Calu3 (cell line): ENCODE measurements around the gene MTFMT. TPM values are rescaled to one million over a fixed set of nuclear protein-coding genes. Genes with fewer than 3 reads are reported as not detected.
A peak's percentile ranks its signal among the peaks of the same experiment; 100 is the strongest.

Source experiments
- BruUV-seq: library from RNA; stranded (reverse); fragments of 400-500 nt; replicated peaks from 2 replicates; lab custom pipeline; 2021; lab: Mats Ljungman, UMichigan
- CTCF ChIA-PET: fragments of 300-600 bp; sonication (Branson Sonifier 250); formaldehyde crosslinking; loops from one replicate; lab custom pipeline; 2022; ENCODE audit warnings: antibody characterized with exemption; lab: Charles Lee
- DNase-seq: peaks from one replicate; pipeline ENCODE4 v3.0.0; 2022
- H3K27ac Mint-ChIP-seq: one replicate; pipeline ENCODE4 v1.8.0; 2022; ENCODE audit warnings: mixed read lengths; ENCODE audit not compliant: unreplicated experiment
- H3K27me3 Mint-ChIP-seq: one replicate; pipeline ENCODE4 v1.8.0; 2022; ENCODE audit warnings: mixed read lengths; ENCODE audit not compliant: unreplicated experiment
- H3K36me3 Mint-ChIP-seq: one replicate; pipeline ENCODE4 v1.8.0; 2022; ENCODE audit warnings: mild to moderate bottlenecking, moderate library complexity, mixed read lengths; ENCODE audit not compliant: insufficient read depth, unreplicated experiment
- H3K4me1 Mint-ChIP-seq: one replicate; pipeline ENCODE4 v1.8.0; 2022; ENCODE audit warnings: mild to moderate bottlenecking, low read depth, mixed read lengths; ENCODE audit not compliant: unreplicated experiment
- H3K4me3 Mint-ChIP-seq: one replicate; pipeline ENCODE4 v1.8.0; 2022; ENCODE audit warnings: mild to moderate bottlenecking, low read depth, moderate library complexity, mixed read lengths; ENCODE audit not compliant: unreplicated experiment
- H3K9me3 Mint-ChIP-seq: one replicate; pipeline ENCODE4 v1.8.0; 2022; ENCODE audit warnings: low read depth, mixed read lengths; ENCODE audit not compliant: unreplicated experiment
- CTCF ChIP-seq: fragments of 200-600 bp; IDR thresholded peaks from one replicate; pipeline ENCODE4 v1.8.0; 2022; ENCODE audit warnings: antibody characterized with exemption; ENCODE audit not compliant: unreplicated experiment
- intact Hi-C: fragments of 100-400 bp; cut with micrococcal nuclease; formaldehyde crosslinking; loops from one replicate; pipeline ENCODE4 v1.10.0; 2022; ENCODE audit not compliant: unreplicated experiment
- total RNA-seq: library from RNA; stranded (reverse); gene quantifications from 2 replicates; pipeline ENCODE4 v1.2.3, GENCODE V29; 2022

Gene MTFMT
- total RNA-seq, 1 experiment from 2014 or later, result 18.9 TPM

DNA sequence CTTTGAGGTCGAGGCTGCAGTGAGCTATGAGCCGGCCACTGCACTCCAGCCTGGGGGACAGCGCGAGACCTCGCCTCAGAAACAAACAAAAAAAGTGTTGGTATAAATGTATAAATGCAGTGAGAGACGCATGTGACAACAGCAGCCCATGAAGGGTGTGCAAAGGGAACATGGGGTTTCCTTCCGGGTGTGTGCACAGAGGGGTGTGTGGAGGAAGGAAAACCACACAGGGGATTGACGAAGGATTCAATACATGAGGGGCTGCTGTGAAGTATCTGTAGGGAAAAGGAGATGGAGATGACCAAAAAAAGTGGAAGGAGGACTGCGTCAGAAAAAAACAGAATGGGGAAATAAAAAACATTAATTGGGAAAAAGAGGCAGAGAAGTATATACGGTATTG is 1.1 kb downstream of the MTFMT start:
- Mint-ChIP-seq H3K9me3 (no peaks in the 10 kb centered on the region), H3K27me3 (peaks cover 13% of the 10 kb centered on the region), H3K4me1 (peaks cover 16% of the 10 kb centered on the region), H3K4me3 (peak overlapping the region; percentile 79), H3K27ac (peak overlapping the region; percentile 57), H3K36me3 (peaks cover 32% of the 10 kb centered on the region)
- intact Hi-C loops, result no loop called here
- no peak for TF ChIP-seq CTCF
- BruUV-seq, result TSS peak; percentile 29
- no peak for DNase-seq
- CTCF ChIA-PET, result no interaction called here

DNA sequence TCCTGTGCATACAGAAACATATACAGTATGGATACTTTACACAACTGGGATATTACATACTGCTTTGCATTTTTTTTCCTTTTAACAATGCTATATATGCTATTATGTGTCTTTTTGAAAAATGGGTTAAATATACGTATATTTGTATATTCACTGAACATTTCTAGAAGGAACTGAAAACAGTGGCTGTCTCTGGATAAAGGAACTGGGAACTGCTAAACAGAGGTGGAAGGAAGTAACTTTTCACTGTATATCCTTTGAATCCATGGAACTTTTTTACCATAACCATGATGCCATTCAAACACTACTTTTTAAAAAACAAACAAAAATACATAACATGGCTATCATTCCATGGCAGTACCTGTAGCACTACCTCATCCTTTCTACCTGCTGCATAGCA is 1.8 kb downstream of the MTFMT start:
- intact Hi-C loops, result no loop called here
- H3K36me3 Mint-ChIP-seq, result peaks cover 34% of the 10 kb centered on the region
- peaks cover 13% of the 10 kb centered on the region for H3K27me3 Mint-ChIP-seq
- H3K4me1 Mint-ChIP-seq, result peaks cover 11% of the 10 kb centered on the region
- H3K27ac Mint-ChIP-seq, result no peak overlapping the region
- CTCF ChIA-PET, result interaction anchor here (0.6 kb wide), 1 partner anchor 237 kb away, joined by 3 read pairs; no protein-coding TSS in a partner anchor
- no TSS peak for BruUV-seq
- no peak for TF ChIP-seq CTCF
- no peak for DNase-seq
- H3K4me3 Mint-ChIP-seq, result peak overlapping the region; percentile 79
- no peaks in the 10 kb centered on the region for H3K9me3 Mint-ChIP-seq

DNA sequence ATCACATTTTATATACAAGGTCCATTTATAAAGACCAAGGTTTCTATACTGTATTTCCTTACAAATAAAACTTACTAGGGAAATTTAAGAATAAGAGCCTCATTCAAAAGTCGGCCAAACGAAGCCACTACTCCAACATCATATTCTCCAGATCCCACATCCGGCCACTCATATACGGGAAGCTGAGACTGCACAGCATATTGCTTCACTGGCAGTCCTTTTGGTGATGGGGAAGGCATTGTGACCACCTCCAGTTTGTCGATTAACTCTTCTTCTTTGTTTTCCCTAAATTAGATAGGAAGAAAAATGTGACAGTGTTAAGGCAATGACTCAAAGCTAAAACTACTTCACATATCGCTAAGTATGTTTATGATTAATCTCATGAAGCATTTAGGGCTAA is 2.7 kb downstream of the MTFMT start:
- no peak for DNase-seq
- no peaks in the 10 kb centered on the region for H3K9me3 Mint-ChIP-seq
- BruUV-seq, result no TSS peak
- peaks cover 13% of the 10 kb centered on the region for H3K27me3 Mint-ChIP-seq
- TF ChIP-seq CTCF, result no peak
- H3K4me1 Mint-ChIP-seq, result peaks cover 11% of the 10 kb centered on the region
- intact Hi-C loops, result no loop called here
- H3K27ac Mint-ChIP-seq, result no peak overlapping the region
- CTCF ChIA-PET, result interaction anchor here (0.6 to 0.7 kb wide), 2 partner anchors 190 to 238 kb away, joined by 3 read pairs; no protein-coding TSS in a partner anchor
- peaks cover 34% of the 10 kb centered on the region for H3K36me3 Mint-ChIP-seq
- no peak overlapping the region for H3K4me3 Mint-ChIP-seq

GRCh38 chr15:65021488-65021887 is 8.0 kb downstream of the MTFMT start:
- no peak for TF ChIP-seq CTCF
- BruUV-seq, result no TSS peak
- Mint-ChIP-seq H3K36me3 (peaks cover 46% of the 10 kb centered on the region), H3K9me3 (no peaks in the 10 kb centered on the region), H3K4me1 (no peaks in the 10 kb centered on the region), H3K4me3 (no peak overlapping the region), H3K27ac (no peak overlapping the region), H3K27me3 (no peaks in the 10 kb centered on the region)
- intact Hi-C loops, result no loop called here
- CTCF ChIA-PET, result interaction anchor here (0.6 kb wide), 1 partner anchor 46 kb away, joined by 5 read pairs; the partner anchor contains the start of gene RASL12
- no peak for DNase-seq
